Panc1 (cell line): ENCODE results near the gene FILIP1L. TPM values are rescaled to one million over a fixed set of nuclear protein-coding genes. Genes with fewer than 3 reads are reported as not detected.
A peak's percentile ranks its signal among the peaks of the same experiment; 100 is the strongest.

Source experiments
- ATAC-seq: fragments of 200-7000 bp; cut with Tn5 transposase; 2 replicates; pipeline ENCODE4 v1.9.1; 2020; ENCODE audit warnings: mild to moderate bottlenecking, moderate library complexity
- BruUV-seq: library from RNA; stranded (reverse); fragments of 400-500 nt; replicated peaks from 2 replicates; lab custom pipeline; 2021; lab: Mats Ljungman, UMichigan
- CTCF ChIA-PET: fragments of 300-600 bp; sonication (Branson Sonifier 250); formaldehyde crosslinking; loops from one replicate; lab custom pipeline; 2022; ENCODE audit warnings: antibody characterized with exemption; lab: Charles Lee
- POLR2A ChIA-PET: fragments of 300-600 bp; sonication (Branson Sonifier 250); formaldehyde crosslinking; loops from one replicate; lab custom pipeline; 2022; ENCODE audit warnings: antibody characterized with exemption; lab: Charles Lee
- DNase-seq: peaks from one replicate; pipeline ENCODE4 v3.0.0-alpha.2; 2010; ENCODE audit warnings: low read depth, low spot score
- H3K27ac ChIP-seq: 2 replicates; pipeline ENCODE4 v1.5.1; 2011; ENCODE audit warnings: mild to moderate bottlenecking, low read length, inconsistent platforms
- H3K27me3 ChIP-seq: fragments of 200-500 bp; sonication (Bioruptor generic); 2 replicates; pipeline ENCODE4 v1.6.0; 2014; ENCODE audit warnings: low read length, inconsistent platforms; ENCODE audit not compliant: control insufficient read depth, insufficient read depth
- H3K36me3 ChIP-seq: fragments of 200-500 bp; sonication (Bioruptor generic); 2 replicates; pipeline ENCODE4 v1.5.1; 2014; ENCODE audit warnings: inconsistent platforms, mild to moderate bottlenecking, low read length, moderate library complexity; ENCODE audit not compliant: control insufficient read depth, insufficient read depth
- H3K4me1 ChIP-seq: 2 replicates; pipeline ENCODE4 v1.5.1; 2011; ENCODE audit warnings: inconsistent platforms, mild to moderate bottlenecking, low read length, moderate library complexity; ENCODE audit not compliant: control insufficient read depth, insufficient read depth
- H3K4me3 ChIP-seq, 2 experiments: 2 replicates each; pipeline ENCODE4 v1.5.1; 2011 to 2012; ENCODE audit warnings: low read depth in 2 of 2, low read length in 2 of 2, mild to moderate bottlenecking in 2 of 2, inconsistent platforms in 1 of 2, moderate library complexity in 1 of 2
- H3K9me3 ChIP-seq: fragments of 200-500 bp; sonication (Bioruptor generic); 2 replicates; pipeline ENCODE4 v1.5.1; 2014; ENCODE audit warnings: low read depth, mild to moderate bottlenecking, inconsistent platforms, low read length, moderate library complexity; ENCODE audit not compliant: control insufficient read depth, insufficient read depth
- CTCF ChIP-seq: fragments of 450-650 bp; IDR thresholded peaks from 2 replicates; pipeline ENCODE4 v1.5.1; 2017; ENCODE audit warnings: mild to moderate bottlenecking
- POLR2AphosphoS5 ChIP-seq: IDR thresholded peaks from 2 replicates; pipeline ENCODE4 v1.6.1; 2012; ENCODE audit warnings: mild to moderate bottlenecking, low read depth, low read length, moderate library complexity
- REST ChIP-seq, 2 experiments: IDR thresholded peaks; 2 replicates each; pipeline ENCODE4 v1.6.1; 2011 to 2012; ENCODE audit warnings: low read depth in 2 of 2, control low read depth in 1 of 2, low read length in 1 of 2, mild to moderate bottlenecking in 1 of 2, moderate library complexity in 1 of 2; ENCODE audit not compliant: insufficient read depth in 1 of 2
- SIN3A ChIP-seq: IDR thresholded peaks from 2 replicates; pipeline ENCODE4 v1.6.1; 2012; ENCODE audit warnings: low read depth, mild to moderate bottlenecking, low read length, moderate library complexity, borderline replicate concordance; ENCODE audit not compliant: insufficient read depth
- TCF7L2 ChIP-seq: IDR thresholded peaks from 2 replicates; pipeline ENCODE4 v1.6.1; 2011; ENCODE audit warnings: mild to moderate bottlenecking, low read depth, low read length, inconsistent platforms
- in situ Hi-C: cut with HindIII; loops from 2 replicates; pipeline ENCODE4 v1.10.0; 2016; ENCODE audit warnings: low sequenced_read_pairs, low pct_unique_long_range_greater_than_20kb
- intact Hi-C: fragments of 100-400 bp; cut with micrococcal nuclease; formaldehyde crosslinking; loops from one replicate; pipeline ENCODE4 v1.10.0; 2022; ENCODE audit not compliant: unreplicated experiment
- total RNA-seq: library from RNA; stranded (reverse); gene quantifications from one replicate; pipeline ENCODE4 v1.2.1, GENCODE V29; 2021; ENCODE audit not compliant: unreplicated experiment

The FILIP1L gene
- total RNA-seq, 1 experiment from 2014 or later, result 3.2 TPM

GRCh38 chr3:99875581-99875928 is 238.7 kb downstream of the FILIP1L start:
- in situ Hi-C loops, result no loop called here
- peak; percentile 57; the same call in 1 of the 2 replicates for ATAC-seq
- no TSS peak for BruUV-seq
- Histone ChIP-seq H3K4me3 (peak overlapping the region; percentile 58 to 67), H3K27me3 (no peaks in the 10 kb centered on the region), H3K4me1 (peaks cover 18% of the 10 kb centered on the region; the same call in 1 of the 2 replicates), H3K36me3 (no peaks in the 10 kb centered on the region), H3K27ac (peak overlapping the region; percentile 67), H3K9me3 (no peaks in the 10 kb centered on the region)
- intact Hi-C loops, result no loop called here
- CTCF ChIA-PET, result no interaction called here
- TF ChIP-seq SIN3A (no peak), TCF7L2 (no peak), REST (IDR thresholded peaks at IDR 0.05; ENCODE audit: insufficient read depth in 1 of 2, low read depth in 2 of 2, low read length in 1 of 2) (no peak)
- POLR2A ChIA-PET, result no interaction called here
- DNase-seq, result no peak

DNA sequence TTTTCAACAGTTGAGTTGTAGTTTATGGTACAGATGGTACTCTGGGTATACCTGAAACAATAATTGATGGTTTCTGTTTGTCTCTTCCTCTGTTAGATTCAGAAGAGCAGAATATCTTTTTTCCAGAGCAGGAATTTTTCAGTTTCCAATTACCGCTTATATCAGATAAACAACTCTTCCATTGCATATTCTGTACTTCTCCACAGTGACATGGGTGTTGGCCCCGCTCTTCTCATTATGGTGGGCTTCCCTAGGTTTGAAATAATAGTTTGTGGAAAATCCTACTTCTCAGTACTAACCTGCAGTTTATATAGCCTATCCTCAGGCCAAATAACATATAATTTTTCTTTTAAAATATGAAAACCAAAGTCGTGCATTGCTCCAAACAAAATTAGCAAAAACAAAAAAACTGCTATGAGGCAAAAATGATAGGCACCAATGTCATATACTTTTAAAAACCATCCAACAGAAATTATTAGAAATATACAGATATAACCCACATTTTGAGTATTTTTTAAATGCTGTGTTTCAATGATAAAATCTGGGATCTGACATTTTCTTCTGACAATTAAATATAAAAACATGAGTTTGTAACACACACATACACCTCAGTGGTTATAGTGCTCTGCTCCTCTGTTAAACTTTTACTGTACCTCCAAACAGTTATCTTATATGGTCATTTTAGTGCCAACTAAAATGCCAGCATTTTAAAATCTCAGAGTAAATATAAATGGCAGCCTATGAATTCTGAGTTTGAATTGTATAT is 239.9 kb downstream of the FILIP1L start:
- ATAC-seq, result no peak
- ChIA-PET CTCF (no interaction called here), POLR2A (interaction anchor here (0.6 kb wide), 1 partner anchor 19 kb away, joined by 8 read pairs; no protein-coding TSS in a partner anchor)
- peaks cover 18% of the 10 kb centered on the region; the same call in 1 of the 2 replicates for H3K4me1 ChIP-seq
- intact Hi-C loops (no loop called here), in situ Hi-C loops (no loop called here)
- H3K27me3 ChIP-seq, result no peaks in the 10 kb centered on the region
- peak overlapping the region; percentile 9; the same call in 1 of the 2 replicates for H3K27ac ChIP-seq
- TSS peak; percentile 63 for BruUV-seq
- no peak for DNase-seq
- TF ChIP-seq TCF7L2, result no peak
- H3K4me3 ChIP-seq, result peak overlapping the region; percentile 10 to 58; a peak in 2 of 4 replicates
- H3K36me3 ChIP-seq, result no peaks in the 10 kb centered on the region
- H3K9me3 ChIP-seq, result no peaks in the 10 kb centered on the region

DNA sequence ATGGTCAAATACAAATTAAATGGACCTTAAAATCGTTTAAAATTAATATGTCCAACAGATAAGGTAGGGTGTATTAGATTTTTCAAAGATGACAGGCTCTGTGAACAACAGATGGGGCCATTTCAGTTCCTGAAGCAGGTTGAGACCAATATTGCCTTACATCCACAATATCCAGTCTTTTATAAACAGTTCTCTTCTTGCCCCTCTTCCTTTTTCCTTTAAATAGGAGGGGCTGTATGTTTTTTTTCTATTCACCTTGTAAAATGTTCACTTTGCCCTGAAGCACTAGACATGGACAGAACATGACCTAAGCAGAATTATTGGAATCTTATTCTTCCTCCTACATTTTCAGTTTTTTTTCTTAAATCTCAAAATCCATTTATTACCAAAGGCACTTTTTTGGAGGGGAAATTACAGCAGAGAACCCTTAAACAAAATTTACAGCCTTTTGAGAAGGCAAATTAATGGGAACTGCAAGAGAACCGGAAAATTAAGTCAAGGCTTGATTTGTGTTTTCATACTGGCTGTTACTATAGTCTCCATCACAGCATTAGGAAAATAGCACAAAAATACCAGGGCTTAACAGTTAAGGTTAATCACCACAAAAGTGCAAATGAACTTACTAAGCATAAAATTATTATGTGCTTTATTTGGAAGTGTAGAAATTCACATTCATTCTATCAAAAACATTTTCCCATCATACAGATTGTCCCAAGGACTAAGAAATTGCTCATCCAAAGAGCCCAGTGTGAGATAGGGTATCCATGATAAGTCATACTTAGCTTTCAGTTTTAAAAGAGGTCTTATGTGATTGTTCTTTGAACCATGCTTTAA is 240.8 kb downstream of the FILIP1L start:
- Histone ChIP-seq H3K36me3 (no peaks in the 10 kb centered on the region), H3K4me1 (peaks cover 18% of the 10 kb centered on the region; the same call in 1 of the 2 replicates), H3K4me3 (peak overlapping the region in 1 of 2 experiments; percentile 3; a peak in 1 of 4 replicates), H3K9me3 (no peaks in the 10 kb centered on the region), H3K27ac (no peak overlapping the region; the same call in 1 of the 2 replicates), H3K27me3 (no peaks in the 10 kb centered on the region)
- ChIA-PET POLR2A (no interaction called here), CTCF (no interaction called here)
- ATAC-seq, result no peak
- intact Hi-C loops (no loop called here), in situ Hi-C loops (no loop called here)
- no TSS peak for BruUV-seq
- TF ChIP-seq TCF7L2 (no peak), POLR2AphosphoS5 (no peak), CTCF (no peak), SIN3A (no peak), REST (IDR thresholded peaks at IDR 0.05; ENCODE audit: insufficient read depth in 1 of 2, low read depth in 2 of 2, low read length in 1 of 2) (no peak)
- no peak for DNase-seq
